Type B pancreatic cell (in vitro differentiated cells): Measurements from ENCODE around the gene LRRC30. TPM values are rescaled to one million over a fixed set of nuclear protein-coding genes. Genes with fewer than 3 reads are reported as not detected.
A peak's percentile ranks its signal among the peaks of the same experiment; 100 is the strongest.

Source experiments
- DNase-seq: peaks from one replicate; pipeline ENCODE4 v3.0.0; 2021; ENCODE audit warnings: mixed read lengths; ENCODE audit not compliant: unreplicated experiment; ENCODE audit errors: extremely low spot score
- H3K27ac Mint-ChIP-seq: 2 replicates; pipeline ENCODE4 v1.8.0; 2021; ENCODE audit warnings: mild to moderate bottlenecking, mixed read lengths
- H3K27me3 Mint-ChIP-seq: 2 replicates; pipeline ENCODE4 v1.8.0; 2021; ENCODE audit warnings: mixed read lengths
- H3K36me3 Mint-ChIP-seq: 2 replicates; pipeline ENCODE4 v1.8.0; 2021; ENCODE audit warnings: mixed read lengths
- H3K4me1 Mint-ChIP-seq: one replicate; pipeline ENCODE4 v1.8.0; 2021; ENCODE audit warnings: mixed read lengths; ENCODE audit not compliant: unreplicated experiment
- H3K4me3 Mint-ChIP-seq: 2 replicates; pipeline ENCODE4 v1.8.0; 2021; ENCODE audit warnings: mild to moderate bottlenecking, mixed read lengths
- H3K9me3 Mint-ChIP-seq: 2 replicates; pipeline ENCODE4 v1.8.0; 2021; ENCODE audit warnings: mixed read lengths
- CTCF ChIP-seq: fragments of 200-600 bp; sonication (generic); conservative IDR thresholded peaks from 2 replicates; pipeline ENCODE4 v1.5.0; 2021; ENCODE audit warnings: antibody characterized with exemption, mild to moderate bottlenecking
- total RNA-seq: library from RNA; stranded (reverse); gene quantifications from 2 replicates; pipeline ENCODE4 v1.2.1, GENCODE V29; 2021; ENCODE audit warnings: low replicate concordance

The LRRC30 gene
- total RNA-seq, 1 donor from 2014 or later, result not detected

- H3K27ac Mint-ChIP-seq, result no peak overlapping the region
- no peak overlapping the region for H3K4me3 Mint-ChIP-seq
- peaks cover 3% of the 10 kb centered on the region for H3K27me3 Mint-ChIP-seq
- TF ChIP-seq CTCF, result no peak
- H3K9me3 Mint-ChIP-seq, result no peaks in the 10 kb centered on the region
- H3K36me3 Mint-ChIP-seq, result no peaks in the 10 kb centered on the region
- peaks cover 15% of the 10 kb centered on the region for H3K4me1 Mint-ChIP-seq
- no peak for DNase-seq
Measured at GRCh38 chr18:7205346-7205745, 25.5 kb upstream of the LRRC30 start.

- Mint-ChIP-seq H3K9me3 (no peaks in the 10 kb centered on the region), H3K27ac (no peak overlapping the region), H3K4me1 (peaks cover 15% of the 10 kb centered on the region), H3K27me3 (peaks cover 3% of the 10 kb centered on the region), H3K36me3 (no peaks in the 10 kb centered on the region), H3K4me3 (no peak overlapping the region)
- TF ChIP-seq CTCF, result no peak
- no peak for DNase-seq
Measured at GRCh38 chr18:7206217-7206616, 24.7 kb upstream of the LRRC30 start.

GRCh38 chr18:7207366-7207915 is 23.4 kb upstream of the LRRC30 start:
- no peaks in the 10 kb centered on the region for H3K36me3 Mint-ChIP-seq
- no peak overlapping the region for H3K4me3 Mint-ChIP-seq
- DNase-seq, result no peak
- H3K27me3 Mint-ChIP-seq, result peaks cover 3% of the 10 kb centered on the region
- peaks cover 15% of the 10 kb centered on the region for H3K4me1 Mint-ChIP-seq
- no peak overlapping the region for H3K27ac Mint-ChIP-seq
- no peak for TF ChIP-seq CTCF
- no peaks in the 10 kb centered on the region for H3K9me3 Mint-ChIP-seq

GRCh38 chr18:7221424-7222155 is 9.3 kb upstream of the LRRC30 start:
- Mint-ChIP-seq H3K9me3 (no peaks in the 10 kb centered on the region), H3K4me1 (no peaks in the 10 kb centered on the region), H3K27ac (no peak overlapping the region), H3K27me3 (no peaks in the 10 kb centered on the region), H3K4me3 (no peak overlapping the region), H3K36me3 (no peaks in the 10 kb centered on the region)
- no peak for DNase-seq
- peak; percentile 90 for TF ChIP-seq CTCF

GRCh38 chr18:7224198-7224597 is 6.7 kb upstream of the LRRC30 start:
- no peak overlapping the region for H3K4me3 Mint-ChIP-seq
- peaks cover 3% of the 10 kb centered on the region for H3K27me3 Mint-ChIP-seq
- DNase-seq, result no peak
- H3K36me3 Mint-ChIP-seq, result no peaks in the 10 kb centered on the region
- H3K9me3 Mint-ChIP-seq, result no peaks in the 10 kb centered on the region
- no peak for TF ChIP-seq CTCF
- no peaks in the 10 kb centered on the region for H3K4me1 Mint-ChIP-seq
- no peak overlapping the region for H3K27ac Mint-ChIP-seq
